ENCODE data around the gene PKN3.

GRCh38 chr9:128705051-128705965, 3.0 kb downstream of the PKN3 start:
- TF ChIP-seq CTCF (IDR thresholded peaks at IDR 0.05; ENCODE audit: low read length) (no peak), EZH2 (IDR thresholded peaks at IDR 0.05; ENCODE audit: borderline replicate concordance, low read length) (no peak)

Data from OCI-LY1 (cell line).